ENCODE measurements around the gene CUX1.
"Not testable (repeated sequence)": the region's sequence is repeated elsewhere in the genome, so short reads cannot be mapped to it uniquely, and the experiment has no call there.

The CUX1 gene

DNA sequence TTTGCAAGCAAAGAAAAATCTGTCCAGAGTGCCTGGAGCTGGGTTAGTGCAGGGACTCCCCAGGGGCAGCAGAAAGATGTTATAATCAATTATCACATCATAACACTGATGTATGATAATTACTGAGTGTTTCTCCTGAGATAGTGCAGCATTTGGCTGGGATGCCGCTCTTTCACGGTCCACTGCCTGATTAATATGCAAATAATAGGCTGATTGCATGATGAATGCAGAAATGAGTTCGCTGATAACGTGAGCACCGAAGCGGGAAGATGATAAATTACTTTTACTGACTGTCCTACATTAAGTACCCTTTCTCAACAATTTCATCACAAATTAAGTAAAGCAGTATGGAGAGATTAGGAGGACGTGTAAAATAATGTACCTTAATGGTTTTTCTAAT lies 397.8 kb downstream of the CUX1 start:
- no peak for DNase-seq (ENCODE audit: low read depth)

- no peak for DNase-seq (ENCODE audit: low read depth)
Measured at GRCh38 chr7:102215711-102216110, 398.3 kb downstream of the CUX1 start.

- no peak for DNase-seq (ENCODE audit: low read depth)
Measured at GRCh38 chr7:102216573-102217314, 399.3 kb downstream of the CUX1 start.

DNA sequence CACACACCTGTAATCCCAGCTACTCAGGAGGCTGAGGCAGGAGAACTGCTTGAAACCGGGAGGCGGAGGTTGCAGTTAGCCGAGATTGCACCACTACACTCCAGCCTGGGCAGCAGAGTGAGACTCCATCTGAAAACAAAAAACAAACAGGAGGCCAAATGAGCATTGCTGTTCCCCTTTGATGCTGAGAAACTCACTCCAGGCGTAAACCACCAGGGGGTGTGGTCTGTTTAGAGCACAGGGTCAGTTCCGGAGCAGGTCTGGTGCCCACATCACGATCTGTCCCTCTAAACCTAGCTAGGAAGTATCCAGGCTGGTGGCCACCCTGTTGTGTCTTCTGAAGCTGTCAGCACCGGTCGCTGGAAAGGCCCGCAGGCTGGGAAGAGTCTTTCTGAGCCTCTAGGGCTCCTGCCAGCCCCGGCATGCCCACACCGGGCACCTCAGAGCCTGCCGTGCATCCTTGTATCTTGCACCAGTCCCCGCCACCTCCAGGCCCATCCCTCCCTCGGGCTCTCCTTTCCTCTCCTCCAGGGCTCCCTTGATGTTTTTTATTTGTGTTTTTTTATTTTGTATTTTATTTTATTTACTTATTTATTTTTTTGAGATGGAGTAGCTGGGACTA lies 402.9 kb downstream of the CUX1 start:
- no peak for DNase-seq (ENCODE audit: low read depth)

DNA sequence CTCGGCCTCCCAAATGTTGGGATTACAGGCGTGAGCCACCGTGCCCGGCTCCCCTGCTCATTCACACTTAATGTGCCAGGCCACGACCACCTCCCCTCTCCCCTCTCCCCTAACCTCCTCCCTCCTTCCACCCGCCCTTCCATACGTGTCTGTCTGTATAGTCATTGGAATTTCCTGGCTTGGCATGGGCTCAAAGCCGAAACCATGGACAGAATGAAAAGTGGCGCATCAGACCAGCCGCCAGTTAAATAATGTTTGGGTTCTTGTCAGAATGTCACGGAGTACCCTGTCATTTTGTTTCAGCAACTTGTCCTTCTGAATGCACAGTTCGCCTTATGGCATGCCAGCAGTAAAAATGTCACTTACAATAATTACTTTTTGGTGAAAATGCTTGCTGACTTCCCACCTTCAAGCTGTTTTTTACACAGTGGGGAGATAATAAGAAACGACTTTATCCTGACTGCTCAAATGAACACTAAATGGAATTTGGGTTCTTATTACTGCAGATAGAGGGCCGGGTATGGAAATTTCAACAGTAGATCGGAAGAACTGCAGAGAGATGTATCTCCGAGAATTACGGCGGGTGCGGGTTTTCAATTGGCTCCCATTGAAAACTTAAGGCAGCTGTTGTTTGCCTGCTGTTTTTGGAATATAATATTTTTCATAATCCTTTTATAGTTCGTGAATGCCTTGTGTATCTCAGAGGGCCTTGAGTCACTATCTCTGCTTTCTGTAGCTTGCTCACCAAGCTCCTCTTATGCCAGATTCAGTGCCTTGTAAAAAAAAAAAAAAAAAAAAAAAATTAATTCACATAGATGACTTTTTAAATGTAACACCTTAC lies 403.8 kb downstream of the CUX1 start:
- no peak for DNase-seq (ENCODE audit: low read depth)

DNA sequence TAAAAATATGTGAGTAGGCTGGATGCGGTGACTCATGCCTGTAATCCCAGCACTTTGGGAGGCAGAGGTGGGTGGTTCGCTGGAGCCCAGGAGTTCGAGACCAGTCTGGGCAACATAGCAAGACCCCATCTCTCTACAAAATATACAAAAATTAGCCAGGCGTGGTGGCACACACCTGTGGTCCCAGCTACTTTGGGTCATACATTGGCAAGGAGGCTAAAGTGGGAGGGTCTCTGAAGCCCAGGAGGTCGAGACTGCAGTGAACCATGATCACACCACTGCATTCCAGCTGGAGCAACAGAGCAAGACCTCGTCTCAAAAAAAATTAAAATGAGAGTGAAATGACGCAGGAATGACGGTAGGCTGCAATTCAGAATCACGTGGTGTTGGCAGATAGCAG lies 404.5 kb downstream of the CUX1 start:
- no peak for DNase-seq (ENCODE audit: low read depth)

GRCh38 chr7:102222445-102222844 lies 405.0 kb downstream of the CUX1 start:
- no peak for DNase-seq (ENCODE audit: low read depth)

- no peak for DNase-seq (ENCODE audit: low read depth)
Measured at GRCh38 chr7:102223184-102223583, 405.8 kb downstream of the CUX1 start.

GRCh38 chr7:102225025-102225424 lies 407.6 kb downstream of the CUX1 start:
- DNase-seq (ENCODE audit: low read depth), result no peak

DNA sequence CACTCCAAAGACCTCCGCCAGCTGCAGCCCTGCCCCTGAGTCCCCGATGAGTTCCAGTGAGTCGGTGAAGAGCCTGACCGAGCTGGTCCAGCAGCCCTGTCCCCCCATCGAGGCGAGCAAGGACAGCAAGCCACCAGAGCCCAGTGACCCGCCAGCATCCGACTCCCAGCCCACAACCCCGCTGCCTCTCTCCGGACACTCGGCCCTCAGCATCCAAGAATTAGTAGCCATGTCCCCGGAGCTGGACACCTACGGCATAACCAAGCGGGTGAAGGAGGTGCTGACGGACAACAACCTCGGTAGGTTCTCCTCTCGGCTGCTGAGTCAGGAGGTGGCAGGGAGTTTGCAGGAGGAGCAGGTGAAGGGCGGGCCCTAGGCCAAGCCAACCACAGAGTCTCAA lies 409.9 kb downstream of the CUX1 start:
- DNase-seq (ENCODE audit: low read depth), result no peak

- no peak for DNase-seq (ENCODE audit: low read depth)
Measured at GRCh38 chr7:102228935-102229334, 411.5 kb downstream of the CUX1 start.

DNA sequence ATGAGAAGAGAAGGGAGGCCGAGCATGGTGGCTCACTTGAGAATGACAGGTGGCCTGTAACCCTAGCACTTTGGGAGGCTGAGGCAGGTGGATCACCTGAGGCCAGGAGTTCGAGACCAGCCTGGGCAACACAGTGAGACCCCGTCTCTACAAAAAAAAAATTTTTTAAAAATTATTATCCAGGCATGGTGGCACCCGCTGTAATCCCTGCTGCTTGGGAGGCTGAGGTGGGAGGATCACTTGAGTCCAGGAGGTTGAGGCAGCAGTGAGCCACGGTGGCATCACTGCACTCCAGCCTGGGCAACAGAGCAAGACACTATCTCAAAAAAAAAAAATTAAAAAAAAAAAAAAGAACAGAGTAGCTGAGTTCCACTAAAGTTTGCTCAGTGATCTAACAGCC lies 412.7 kb downstream of the CUX1 start:
- DNase-seq (ENCODE audit: low read depth), result not testable (repeated sequence)

DNA sequence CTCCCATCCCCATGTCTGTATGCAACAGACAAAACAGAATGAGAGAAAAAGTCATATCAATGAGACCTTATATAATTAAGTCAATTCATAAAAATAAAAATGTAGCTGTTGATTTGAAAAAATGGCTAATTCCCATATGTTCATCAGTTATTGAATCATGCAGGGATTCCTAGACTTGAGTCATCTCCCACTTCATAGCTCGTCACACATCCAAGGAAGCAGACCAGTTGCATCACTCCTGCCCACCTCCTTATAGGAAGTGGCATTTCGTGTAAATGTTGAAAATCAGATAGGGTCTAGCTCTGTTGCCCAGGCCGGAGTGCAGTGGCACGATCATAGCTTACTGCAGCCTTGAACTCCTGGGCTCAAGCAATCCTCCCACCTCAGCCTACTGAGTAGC lies 413.2 kb downstream of the CUX1 start:
- no peak for DNase-seq (ENCODE audit: low read depth)

DNA sequence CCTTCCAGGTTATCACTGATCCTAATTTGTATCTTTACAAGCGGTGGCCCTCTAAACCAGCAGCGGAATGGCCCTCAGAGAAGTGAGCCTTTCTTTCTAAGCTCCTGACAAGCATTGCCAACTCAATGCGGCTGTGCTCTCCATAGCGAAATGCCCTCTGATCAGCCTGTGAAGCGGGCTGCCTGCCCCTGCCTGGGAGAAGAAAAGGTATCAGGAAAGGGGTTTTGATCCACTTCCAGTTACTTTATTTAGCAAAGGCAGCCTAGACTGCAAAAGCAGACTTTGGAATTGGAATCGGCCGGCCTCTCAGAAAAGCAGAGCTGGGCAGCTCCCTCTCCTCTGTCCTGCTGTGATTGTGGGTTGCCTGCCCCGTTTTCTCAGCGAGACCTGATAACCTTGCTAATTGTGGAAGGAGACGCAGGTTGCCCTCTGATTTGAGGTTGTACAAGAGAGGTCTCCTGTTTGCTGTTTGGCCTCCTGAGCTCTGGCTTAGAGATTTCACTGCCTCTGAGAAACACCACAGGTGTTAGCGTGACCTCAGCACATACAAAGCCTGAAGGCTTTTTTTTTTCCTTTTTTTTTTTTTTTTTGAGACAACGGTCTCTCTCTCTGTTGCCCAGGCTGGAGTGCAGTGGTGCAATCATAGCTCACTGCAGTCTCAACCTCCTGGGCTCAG lies 415.3 kb downstream of the CUX1 start:
- DNase-seq (ENCODE audit: low read depth), result no peak

DNA sequence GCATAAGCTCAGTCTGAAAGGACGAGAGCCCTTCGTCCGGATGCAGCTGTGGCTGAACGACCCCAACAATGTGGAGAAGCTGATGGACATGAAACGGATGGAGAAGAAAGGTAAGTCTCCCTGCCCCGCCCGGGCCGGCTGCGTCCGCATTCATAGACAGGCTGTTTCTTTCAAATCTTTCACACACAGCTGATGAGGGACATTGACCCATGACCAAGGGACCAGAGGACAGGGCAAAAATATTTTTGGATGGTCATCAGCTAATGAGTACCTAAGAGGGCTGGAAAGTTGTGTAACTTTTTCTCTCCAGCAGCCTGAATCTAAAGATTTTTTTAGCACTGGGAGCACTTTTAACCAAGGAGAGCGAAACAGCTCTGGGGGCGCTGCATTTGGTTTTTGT lies 416.7 kb downstream of the CUX1 start:
- DNase-seq (ENCODE audit: low read depth), result no peak

DNA sequence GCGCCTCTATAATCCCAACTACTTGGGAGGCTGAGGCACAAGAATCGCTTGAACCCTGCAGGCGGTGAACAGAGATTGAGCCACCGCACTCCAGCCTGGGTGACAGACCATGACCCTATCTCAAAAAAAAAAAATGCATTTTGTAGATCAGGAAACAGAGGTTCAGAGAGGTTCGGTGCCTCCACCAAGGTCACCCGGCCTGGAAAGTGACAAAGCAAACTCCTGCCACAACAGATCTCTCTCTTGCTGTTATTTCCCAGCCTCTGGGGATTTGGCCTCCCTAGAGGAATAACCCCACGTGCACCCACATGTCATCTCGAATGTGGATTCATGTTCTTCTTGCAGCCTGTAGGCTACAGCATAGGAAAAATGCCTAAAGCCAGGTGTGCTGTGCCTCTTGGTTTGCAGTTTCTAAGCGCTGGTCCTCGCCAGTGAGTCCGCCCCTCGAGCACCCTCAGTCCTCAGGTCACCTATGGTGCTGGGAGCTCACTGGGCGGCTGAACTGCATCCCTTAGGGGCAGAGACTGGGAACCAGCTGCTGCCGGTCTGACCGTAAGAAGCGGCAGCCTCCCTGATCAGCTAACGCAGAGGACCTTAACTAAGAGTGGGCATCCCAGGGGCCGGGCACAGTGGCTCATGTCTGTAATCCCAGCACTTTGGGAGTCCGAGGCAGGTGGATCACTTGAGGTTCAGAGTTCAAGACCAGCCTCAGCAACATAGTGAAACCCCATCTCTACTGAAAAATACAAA lies 417.6 kb downstream of the CUX1 start:
- DNase-seq (ENCODE audit: low read depth), result no peak

DNA sequence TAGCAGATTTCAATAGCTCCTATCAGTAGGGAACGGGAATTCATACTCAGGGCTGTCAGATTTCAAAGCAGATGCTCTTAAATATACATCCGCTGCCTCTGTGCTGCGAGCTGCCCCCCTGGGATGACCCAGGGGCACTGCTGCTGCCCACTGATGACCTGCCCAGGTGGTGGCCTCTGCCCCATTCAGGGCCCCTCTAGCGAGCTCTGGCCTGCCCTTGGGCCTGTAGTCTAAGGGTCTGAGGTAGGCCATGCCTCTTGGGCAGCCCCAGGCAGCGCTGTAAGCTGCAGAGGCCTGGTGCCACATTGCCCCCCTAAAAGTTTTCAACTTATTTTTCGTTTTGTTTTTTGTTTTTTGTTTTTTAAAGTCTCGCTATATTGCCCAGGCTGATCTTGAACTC lies 418.7 kb downstream of the CUX1 start:
- no peak for DNase-seq (ENCODE audit: low read depth)

- DNase-seq (ENCODE audit: low read depth), result peak; percentile 11
Measured at GRCh38 chr7:102236592-102237287, 419.3 kb downstream of the CUX1 start.

GRCh38 chr7:102239206-102239820 lies 421.9 kb downstream of the CUX1 start:
- DNase-seq (ENCODE audit: low read depth), result no peak

GRCh38 chr7:102241431-102241830 lies 424.0 kb downstream of the CUX1 start:
- no peak for DNase-seq (ENCODE audit: low read depth)

DNA sequence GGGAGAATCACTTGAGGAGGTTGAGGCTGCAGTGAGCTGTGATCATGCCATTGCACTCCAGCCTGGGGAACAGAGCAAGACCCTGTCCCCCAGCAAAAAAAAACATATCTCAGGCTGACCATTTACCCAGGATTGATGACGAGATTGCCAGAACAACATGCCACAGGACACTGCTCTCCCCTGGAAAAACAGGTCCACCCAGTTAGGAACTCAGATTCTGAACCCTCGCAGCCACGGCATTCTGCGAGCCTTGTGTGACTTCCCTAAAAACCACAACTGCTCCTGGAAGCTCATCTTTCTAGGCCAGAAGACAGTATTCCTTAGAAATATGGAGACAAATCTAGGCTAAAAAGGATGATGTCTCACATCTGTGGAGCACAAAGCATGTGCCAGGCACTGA lies 427.2 kb downstream of the CUX1 start:
- no peak for DNase-seq (ENCODE audit: low read depth)
